HEK293 (cell line): Measurements from ENCODE around the gene SMARCA2.

Experiments used
- CTCF ChIA-PET: fragments of 350-600 bp; formaldehyde crosslinking; extraction: SDS; loops from one replicate; lab custom pipeline; 2021; ENCODE audit warnings: antibody characterized with exemption; lab: Yijun Ruan, JAX
- POLR2A ChIA-PET: fragments of 300-600 bp; formaldehyde crosslinking; extraction: SDS; loops from one replicate; lab custom pipeline; 2020; ENCODE audit warnings: antibody characterized with exemption, inconsistent platforms; lab: Yijun Ruan, JAX
- H3K27ac ChIP-seq: fragments of 200-500 bp; sonication (Bioruptor generic); 2 replicates; pipeline ENCODE4 v1.5.1; 2014; ENCODE audit warnings: low read depth, low read length, control low read depth, inconsistent platforms; ENCODE audit errors: extremely low read depth
- H3K36me3 ChIP-seq, 2 experiments: fragments of 200-500 bp in 1 of 2; sonication (Bioruptor generic) in 1 of 2; 1 replicate in 1 of 2; 2 replicates in 1 of 2; pipeline ENCODE4 v1.5.1; 2014 to 2017; ENCODE audit warnings: inconsistent platforms in 2 of 2, low read length in 2 of 2; ENCODE audit not compliant: control insufficient read depth in 2 of 2, insufficient read depth in 1 of 2
- H3K4me1 ChIP-seq: fragments of 200-500 bp; sonication (Bioruptor generic); 2 replicates; pipeline ENCODE4 v1.5.1; 2014; ENCODE audit warnings: mild to moderate bottlenecking, low read length, inconsistent platforms; ENCODE audit not compliant: control insufficient read depth, insufficient read depth
- H3K4me3 ChIP-seq: 2 replicates; pipeline ENCODE4 v1.5.1; 2011; ENCODE audit warnings: low read depth, mild to moderate bottlenecking, control low read depth, low read length, moderate library complexity
- H3K9me3 ChIP-seq: fragments of 200-500 bp; sonication (Bioruptor generic); 2 replicates; pipeline ENCODE4 v1.5.1; 2014; ENCODE audit warnings: low read depth, low read length, inconsistent platforms; ENCODE audit not compliant: control insufficient read depth, insufficient read depth
- ATF2 ChIP-seq: fragments of 450-650 bp; formaldehyde crosslinking; IDR thresholded peaks from 2 replicates; pipeline ENCODE4 v1.5.1; 2016; ENCODE audit warnings: missing biosample characterization, missing genetic modification characterization, low read depth
- CTCF ChIP-seq: fragments of 450-650 bp; formaldehyde crosslinking; IDR thresholded peaks from 2 replicates; pipeline ENCODE4 v1.5.1; 2016; ENCODE audit warnings: missing biosample characterization, missing genetic modification characterization
- HOXD13 ChIP-seq: sonication (generic); formaldehyde crosslinking; IDR thresholded peaks from 2 replicates; pipeline ENCODE4 v1.8.0; 2022; ENCODE audit warnings: missing genetic modification reagents, borderline replicate concordance
- PBX3 ChIP-seq: sonication (generic); formaldehyde crosslinking; IDR thresholded peaks from 2 replicates; pipeline ENCODE4 v1.8.1; 2022; ENCODE audit warnings: mild to moderate bottlenecking, moderate library complexity, missing genetic modification reagents
- ZFP3 ChIP-seq: fragments of 450-650 bp; formaldehyde crosslinking; IDR thresholded peaks from 2 replicates; pipeline ENCODE4 v1.5.1; 2016; ENCODE audit warnings: low read depth, missing biosample characterization, missing genetic modification characterization
- ZNF148 ChIP-seq: fragments of 450-650 bp; formaldehyde crosslinking; IDR thresholded peaks from 2 replicates; pipeline ENCODE4 v1.5.0; 2017; ENCODE audit warnings: missing biosample characterization, missing genetic modification characterization, borderline replicate concordance
- ZNF174 ChIP-seq: fragments of 450-650 bp; formaldehyde crosslinking; IDR thresholded peaks from 2 replicates; pipeline ENCODE4 v1.5.0; 2017; ENCODE audit warnings: missing biosample characterization, mild to moderate bottlenecking, missing genetic modification characterization
- ZNF280D ChIP-seq: fragments of 450-650 bp; formaldehyde crosslinking; IDR thresholded peaks from 2 replicates; pipeline ENCODE4 v1.5.1; 2016; ENCODE audit warnings: missing biosample characterization, missing genetic modification characterization
- ZNF362 ChIP-seq: fragments of 450-650 bp; formaldehyde crosslinking; IDR thresholded peaks from 2 replicates; pipeline ENCODE4 v1.5.1; 2016; ENCODE audit warnings: missing biosample characterization, missing genetic modification characterization
- ZNF433 ChIP-seq: fragments of 450-650 bp; formaldehyde crosslinking; IDR thresholded peaks from 2 replicates; pipeline ENCODE4 v1.5.1; 2016; ENCODE audit warnings: missing biosample characterization, missing genetic modification characterization, low read depth
- ZNF521 ChIP-seq: fragments of 450-650 bp; formaldehyde crosslinking; IDR thresholded peaks from 2 replicates; pipeline ENCODE4 v1.5.1; 2017; ENCODE audit warnings: missing biosample characterization, mild to moderate bottlenecking, missing genetic modification characterization
- ZNF549 ChIP-seq: fragments of 450-650 bp; IDR thresholded peaks from 2 replicates; pipeline ENCODE4 v1.5.1; 2018; ENCODE audit warnings: missing biosample characterization, missing genetic modification characterization, mild to moderate bottlenecking, inconsistent platforms, moderate library complexity
- ZNF707 ChIP-seq: fragments of 450-650 bp; formaldehyde crosslinking; IDR thresholded peaks from 2 replicates; pipeline ENCODE4 v1.5.1; 2016; ENCODE audit warnings: missing biosample characterization, missing genetic modification characterization
- ZNF837 ChIP-seq: fragments of 450-650 bp; formaldehyde crosslinking; IDR thresholded peaks from 2 replicates; pipeline ENCODE4 v1.5.1; 2016; ENCODE audit warnings: missing biosample characterization, missing genetic modification characterization
- ZXDB ChIP-seq: fragments of 450-650 bp; formaldehyde crosslinking; IDR thresholded peaks from 2 replicates; pipeline ENCODE4 v1.5.1; 2016; ENCODE audit warnings: missing biosample characterization, missing genetic modification characterization

The SMARCA2 gene

GRCh38 chr9:2021731-2022130, 6.6 kb downstream of the SMARCA2 start:
- H3K27ac ChIP-seq = no peak overlapping the region

GRCh38 chr9:2022560-2022959, 7.4 kb downstream of the SMARCA2 start:
- Histone ChIP-seq H3K4me3 (no peak overlapping the region), H3K4me1 (peaks cover 27% of the 10 kb centered on the region), H3K27ac (no peak overlapping the region), H3K36me3 (no peaks in the 10 kb centered on the region), H3K9me3 (no peaks in the 10 kb centered on the region)
- no peak for TF ChIP-seq ZNF433 (tag by site-specific recombination)
- TF ChIP-seq ZFP3 (tag by site-specific recombination) = no peak
- TF ChIP-seq PBX3 = no peak
- TF ChIP-seq CTCF (tag by site-specific recombination) = no peak
- TF ChIP-seq ZNF707 (tag by site-specific recombination) = no peak
- no peak for TF ChIP-seq ZNF521
- ChIA-PET CTCF (interaction anchor here (0.9 to 1.0 kb wide), 3 partner anchors 63 to 814 kb away, joined by 3 to 6 read pairs (median 3); no protein-coding TSS in a partner anchor), POLR2A (interaction anchor here (1.1 kb wide), 1 partner anchor 8 kb away, joined by 3 read pairs; the partner anchor contains the start of gene SMARCA2)

More at GRCh38 chr9:2021731-2022130, 6.6 kb downstream of the SMARCA2 start:
- TF ChIP-seq ZNF549 (no peak), ZNF148 (no peak), ATF2 (no peak), ZXDB (tag by site-specific recombination) (no peak), ZNF174 (tag by site-specific recombination) (no peak), ZNF280D (tag by site-specific recombination) (no peak), ZFP3 (tag by site-specific recombination) (no peak), HOXD13 (CRISPR knock-in tag) (no peak), ZNF837 (tag by site-specific recombination) (no peak), ZNF362 (tag by site-specific recombination) (no peak)
- ChIA-PET POLR2A (no interaction called here), CTCF (interaction anchor here (0.6 to 1.0 kb wide), 3 partner anchors 64 to 289 kb away, joined by 3 to 6 read pairs (median 4); no protein-coding TSS in a partner anchor)
- no peak overlapping the region for H3K4me3 ChIP-seq
- H3K9me3 ChIP-seq = no peaks in the 10 kb centered on the region
- no peaks in the 10 kb centered on the region for H3K36me3 ChIP-seq
- peaks cover 27% of the 10 kb centered on the region for H3K4me1 ChIP-seq
